Osteoblast (primary cell): ENCODE data around the gene OR2V2. TPM values are rescaled to one million over a fixed set of nuclear protein-coding genes. Genes with fewer than 3 reads are reported as not detected.

Experiments
- DNase-seq: peaks from one replicate; pipeline ENCODE4 v3.0.0; 2011; ENCODE audit warnings: low spot score, mixed read lengths; ENCODE audit not compliant: insufficient read length; ENCODE audit errors: missing footprints
- H2AFZ ChIP-seq: 2 replicates; pipeline ENCODE4 v1.6.0; 2011; ENCODE audit warnings: mild to moderate bottlenecking, low read length
- H3K27ac ChIP-seq: 2 replicates; pipeline ENCODE4 v1.5.1; 2011; ENCODE audit warnings: mild to moderate bottlenecking, low read depth, low read length, moderate library complexity
- H3K27me3 ChIP-seq: 2 replicates; pipeline ENCODE4 v1.6.0; 2012; ENCODE audit warnings: mild to moderate bottlenecking, control low read depth, inconsistent platforms, low read length, moderate library complexity; ENCODE audit not compliant: insufficient read depth
- H3K36me3 ChIP-seq: 2 replicates; pipeline ENCODE4 v1.5.1; 2011; ENCODE audit warnings: mild to moderate bottlenecking, low read length, control low read depth, moderate library complexity; ENCODE audit not compliant: insufficient read depth
- H3K4me1 ChIP-seq: 2 replicates; pipeline ENCODE4 v1.5.1; 2011; ENCODE audit warnings: mild to moderate bottlenecking, low read length, control low read depth, moderate library complexity; ENCODE audit not compliant: insufficient read depth
- H3K4me2 ChIP-seq: 2 replicates; pipeline ENCODE4 v1.6.0; 2011; ENCODE audit warnings: mild to moderate bottlenecking, low read length; ENCODE audit not compliant: insufficient read depth
- H3K4me3 ChIP-seq: fragments of 200-600 bp; sonication (generic); 3 replicates; pipeline ENCODE4 v1.5.1; 2012; ENCODE audit warnings: mild to moderate bottlenecking, low read length, inconsistent platforms; ENCODE audit not compliant: insufficient read depth
- H3K79me2 ChIP-seq: 2 replicates; pipeline ENCODE4 v1.6.0; 2012; ENCODE audit warnings: mild to moderate bottlenecking, low read length, control low read depth, inconsistent platforms; ENCODE audit not compliant: insufficient read depth
- H3K9me3 ChIP-seq: 2 replicates; pipeline ENCODE4 v1.5.1; 2011; ENCODE audit warnings: low read depth, low read length, control low read depth
- H4K20me1 ChIP-seq: 2 replicates; pipeline ENCODE4 v1.6.0; 2012; ENCODE audit warnings: mild to moderate bottlenecking, low read length, control low read depth; ENCODE audit not compliant: insufficient read depth
- CTCF ChIP-seq: IDR thresholded peaks from 2 replicates; pipeline ENCODE4 v1.5.1; 2011; ENCODE audit warnings: mild to moderate bottlenecking, low read depth, low read length, moderate library complexity; ENCODE audit errors: extremely low read depth
- total RNA-seq: library from RNA; depleted of rRNA; stranded (reverse); fragments of >200 nt; gene quantifications from 2 replicates; pipeline ENCODE4 v1.2.3, GENCODE V29; 2012

Gene OR2V2
- total RNA-seq, 1 donor, result not detected

- H3K79me2 ChIP-seq, result no peaks in the 10 kb centered on the region
- TF ChIP-seq CTCF, result no peak
- peaks cover 2% of the 10 kb centered on the region for H3K4me1 ChIP-seq
- DNase-seq, result no peak
- peak overlapping the region; percentile 58 for H3K4me2 ChIP-seq
- no peaks in the 10 kb centered on the region for H3K36me3 ChIP-seq
- no peak overlapping the region for H3K27ac ChIP-seq
- H3K9me3 ChIP-seq, result no peaks in the 10 kb centered on the region
- peaks cover 29% of the 10 kb centered on the region for H3K27me3 ChIP-seq
- H3K4me3 ChIP-seq, result peak overlapping the region; percentile 20
- no peaks in the 10 kb centered on the region for H4K20me1 ChIP-seq
- peak overlapping the region; percentile 48 for H2AFZ ChIP-seq
Observed at GRCh38 chr5:181114844-181115778, 32.3 kb upstream of the OR2V2 start.

GRCh38 chr5:181118369-181118768, 29.0 kb upstream of the OR2V2 start:
- no peak for TF ChIP-seq CTCF
- H3K4me2 ChIP-seq, result no peak overlapping the region
- DNase-seq, result no peak
- H3K36me3 ChIP-seq, result no peaks in the 10 kb centered on the region
- H3K27me3 ChIP-seq, result peaks cover 32% of the 10 kb centered on the region
- no peak overlapping the region for H3K4me3 ChIP-seq
- H3K27ac ChIP-seq, result no peak overlapping the region
- H2AFZ ChIP-seq, result no peak overlapping the region
- no peaks in the 10 kb centered on the region for H3K9me3 ChIP-seq
- H4K20me1 ChIP-seq, result no peaks in the 10 kb centered on the region
- H3K79me2 ChIP-seq, result no peaks in the 10 kb centered on the region
- H3K4me1 ChIP-seq, result peaks cover 8% of the 10 kb centered on the region

GRCh38 chr5:181119105-181119504, 28.3 kb upstream of the OR2V2 start:
- Histone ChIP-seq H2AFZ (no peak overlapping the region), H3K27me3 (peaks cover 32% of the 10 kb centered on the region), H3K79me2 (no peaks in the 10 kb centered on the region), H4K20me1 (no peaks in the 10 kb centered on the region), H3K9me3 (no peaks in the 10 kb centered on the region), H3K36me3 (no peaks in the 10 kb centered on the region), H3K4me2 (no peak overlapping the region), H3K27ac (no peak overlapping the region), H3K4me1 (peaks cover 8% of the 10 kb centered on the region), H3K4me3 (no peak overlapping the region)
- DNase-seq, result no peak
- no peak for TF ChIP-seq CTCF

- Histone ChIP-seq H4K20me1 (no peaks in the 10 kb centered on the region), H3K9me3 (no peaks in the 10 kb centered on the region), H3K27ac (no peak overlapping the region), H3K4me3 (no peak overlapping the region), H3K4me1 (peaks cover 8% of the 10 kb centered on the region), H2AFZ (no peak overlapping the region), H3K36me3 (no peaks in the 10 kb centered on the region), H3K79me2 (no peaks in the 10 kb centered on the region), H3K27me3 (peaks cover 21% of the 10 kb centered on the region), H3K4me2 (no peak overlapping the region)
- DNase-seq, result no peak
- TF ChIP-seq CTCF, result no peak
Observed at GRCh38 chr5:181120306-181120705, 27.1 kb upstream of the OR2V2 start.
